GM12878 (cell line): ENCODE data around the gene THOC6. TPM values are rescaled to one million over a fixed set of nuclear protein-coding genes. Genes with fewer than 3 reads are reported as not detected.

Source experiments
- ATF7 ChIP-seq: fragments of 450-650 bp; IDR thresholded peaks from 2 replicates; pipeline ENCODE4 v1.6.1; 2016; ENCODE audit warnings: low read depth, mild to moderate bottlenecking
- BCLAF1 ChIP-seq: fragments of 450-650 bp; IDR thresholded peaks from 2 replicates; pipeline ENCODE4 v1.6.1; 2017; ENCODE audit warnings: antibody characterized with exemption, mild to moderate bottlenecking, moderate library complexity
- CREB1 ChIP-seq: IDR thresholded peaks from 2 replicates; pipeline ENCODE4 v1.6.1; 2012; ENCODE audit warnings: low read depth, mild to moderate bottlenecking, inconsistent platforms
- E2F8 ChIP-seq: fragments of 450-650 bp; IDR thresholded peaks from 2 replicates; pipeline ENCODE4 v1.6.1; 2018; ENCODE audit warnings: mild to moderate bottlenecking, low read depth, moderate library complexity; ENCODE audit not compliant: partially characterized antibody
- ESRRA ChIP-seq: IDR thresholded peaks from 2 replicates; pipeline ENCODE4 v1.6.1; 2012; ENCODE audit warnings: mild to moderate bottlenecking, low read length, improper control_type of control experiment
- EZH2 ChIP-seq: IDR thresholded peaks from 2 replicates; pipeline ENCODE4 v1.6.1; 2012; ENCODE audit warnings: low read depth, mild to moderate bottlenecking, control low read depth, inconsistent platforms, low read length, borderline replicate concordance; ENCODE audit not compliant: control insufficient read depth
- GABPA ChIP-seq: IDR thresholded peaks from 2 replicates; pipeline ENCODE4 v1.6.1; 2014; ENCODE audit warnings: antibody characterized with exemption, low read depth, mild to moderate bottlenecking, inconsistent platforms
- IRF4 ChIP-seq: IDR thresholded peaks from 2 replicates; pipeline ENCODE4 v1.6.1; 2011; ENCODE audit warnings: low read depth, low read length
- KDM1A ChIP-seq: fragments of 200-600 bp; sonication (generic); IDR thresholded peaks from 2 replicates; pipeline ENCODE4 v1.6.1; 2016; ENCODE audit warnings: borderline replicate concordance
- NFXL1 ChIP-seq: fragments of 450-650 bp; IDR thresholded peaks from 2 replicates; pipeline ENCODE4 v1.6.1; 2017; ENCODE audit warnings: antibody characterized with exemption, mild to moderate bottlenecking, borderline replicate concordance
- NRF1 ChIP-seq: conservative IDR thresholded peaks from 2 replicates; pipeline ENCODE4 v1.6.1; 2011; ENCODE audit warnings: mild to moderate bottlenecking, low read depth, low read length, improper control_type of control experiment
- PBX3 ChIP-seq: IDR thresholded peaks from 2 replicates; pipeline ENCODE4 v1.6.1; 2011; ENCODE audit warnings: mild to moderate bottlenecking, low read depth, low read length, moderate library complexity; ENCODE audit not compliant: insufficient replicate concordance
- POLR2AphosphoS5 ChIP-seq: IDR thresholded peaks from 2 replicates; pipeline ENCODE4 v1.6.1; 2011; ENCODE audit warnings: mild to moderate bottlenecking, low read length, inconsistent platforms
- PRDM15 ChIP-seq: fragments of 450-650 bp; formaldehyde crosslinking; IDR thresholded peaks from 2 replicates; pipeline ENCODE4 v1.4.0; 2020; ENCODE audit warnings: mild to moderate bottlenecking, moderate library complexity
- RB1 ChIP-seq: fragments of 450-650 bp; formaldehyde crosslinking; IDR thresholded peaks from 2 replicates; pipeline ENCODE4 v1.6.1; 2017; ENCODE audit warnings: mild to moderate bottlenecking, borderline replicate concordance
- RELA ChIP-seq: fragments of 450-650 bp; IDR thresholded peaks from 2 replicates; pipeline ENCODE4 v1.8.0; 2014; ENCODE audit warnings: borderline replicate concordance; ENCODE audit not compliant: partially characterized antibody
- RFX5 ChIP-seq: IDR thresholded peaks from 2 replicates; pipeline ENCODE4 v1.6.1; 2011; ENCODE audit warnings: low read depth, low read length, improper control_type of control experiment
- RUNX3 ChIP-seq: IDR thresholded peaks from 2 replicates; pipeline ENCODE4 v1.6.1; 2012; ENCODE audit warnings: low read length, inconsistent platforms
- SMAD1 ChIP-seq: fragments of 450-650 bp; IDR thresholded peaks from 2 replicates; pipeline ENCODE4 v1.6.1; 2018; ENCODE audit warnings: mild to moderate bottlenecking, low read depth; ENCODE audit not compliant: partially characterized antibody
- TAF1 ChIP-seq: IDR thresholded peaks from 2 replicates; pipeline ENCODE4 v1.6.1; 2011; ENCODE audit warnings: mild to moderate bottlenecking, low read depth, low read length, borderline replicate concordance
- ZNF622 ChIP-seq: fragments of 450-650 bp; IDR thresholded peaks from 2 replicates; pipeline ENCODE4 v1.6.1; 2017; ENCODE audit warnings: mild to moderate bottlenecking, inconsistent platforms
- polyA plus RNA-seq, 11 experiments: library from polyadenylated mRNA; depleted of rRNA in 4 of 11; unstranded in 6 of 11; stranded (reverse) in 5 of 11; fragments of >200 nt; fragmentation: Nextera tagmentation in 4 of 11; fragmentation: Illumina TruSeq in 1 of 11; extraction: Ambion mirVana in 4 of 11; extraction: Trizol in 1 of 11; gene quantifications; 1 replicate in 1 of 11; 2 replicates in 10 of 11; pipeline versions ENCODE4 v1.2.1 to v1.2.3, GENCODE V29; 2011 to 2016; ENCODE audit warnings: inconsistent platforms in 2 of 11, missing spikeins in 2 of 11, low read depth in 1 of 11
- total RNA-seq, 4 experiments: library from RNA; depleted of rRNA in 3 of 4; stranded (reverse); fragments of >200 nt in 3 of 4; fragmentation: Illumina TruSeq in 1 of 4; extraction: Trizol in 1 of 4; gene quantifications; 2 replicates each; pipeline versions ENCODE4 v1.2.1 to v1.2.3, GENCODE V29; 2013 to 2021

The THOC6 gene
- total and polyA plus RNA-seq, 10 of the 15 experiments (the other 5 are each of a cell fraction or from before 2014, with no cell fraction given), result 1.0 to 54.4 (median 27.9) TPM

- TF ChIP-seq NRF1, result no peak
- no peak for TF ChIP-seq TAF1
- no peak for TF ChIP-seq GABPA
- no peak for TF ChIP-seq RUNX3
- TF ChIP-seq ZNF622, result no peak
- TF ChIP-seq BCLAF1, result no peak
- no peak for TF ChIP-seq KDM1A
- peak; percentile 93 for TF ChIP-seq RELA
- no peak for TF ChIP-seq RB1
- TF ChIP-seq RFX5, result no peak
- no peak for TF ChIP-seq ESRRA
- no peak for TF ChIP-seq SMAD1
- no peak for TF ChIP-seq PBX3
- peak; percentile 68 for TF ChIP-seq CREB1
- peak; percentile 57 for TF ChIP-seq POLR2AphosphoS5
- no peak for TF ChIP-seq E2F8
- peak; percentile 98 for TF ChIP-seq ATF7
- TF ChIP-seq NFXL1, result no peak
- peak; percentile 47; the same call in 1 of the 2 replicates for TF ChIP-seq IRF4
- TF ChIP-seq EZH2, result no peak
- no peak for TF ChIP-seq PRDM15 (CRISPR knock-in tag)
Observed at GRCh38 chr16:3065069-3065741, 41.4 kb downstream of the THOC6 start, which contains the start of gene IL32 (continued).
